WTC11 (cell line): ENCODE results near the gene CNOT6L.

ENCODE experiments used
- CREB1 ChIP-seq: sonication (generic); formaldehyde crosslinking; IDR thresholded peaks from 2 replicates; pipeline ENCODE4 v1.8.0; 2023; ENCODE audit warnings: mild to moderate bottlenecking, missing genetic modification reagents
- CTCF ChIP-seq: fragments of 200-600 bp; IDR thresholded peaks from 2 replicates; pipeline ENCODE4 v1.8.0; 2022; ENCODE audit warnings: antibody characterized with exemption
- E2F1 ChIP-seq: sonication (generic); formaldehyde crosslinking; IDR thresholded peaks from 2 replicates; pipeline ENCODE4 v1.8.0; 2022; ENCODE audit warnings: mild to moderate bottlenecking, missing genetic modification reagents
- HMGXB4 ChIP-seq: sonication (generic); formaldehyde crosslinking; IDR thresholded peaks from 2 replicates; pipeline ENCODE4 v1.8.1; 2023; ENCODE audit warnings: mild to moderate bottlenecking, moderate library complexity, missing genetic modification reagents
- JUN ChIP-seq: sonication (generic); formaldehyde crosslinking; IDR thresholded peaks from 2 replicates; pipeline ENCODE4 v1.8.0; 2023; ENCODE audit warnings: mild to moderate bottlenecking, missing genetic modification reagents
- MAX ChIP-seq: sonication (generic); formaldehyde crosslinking; IDR thresholded peaks from 2 replicates; pipeline ENCODE4 v1.8.0; 2022; ENCODE audit warnings: mild to moderate bottlenecking, missing genetic modification reagents
- SMAD4 ChIP-seq: sonication (generic); formaldehyde crosslinking; IDR thresholded peaks from 2 replicates; pipeline ENCODE4 v1.8.0; 2022; ENCODE audit warnings: mild to moderate bottlenecking, missing genetic modification reagents
- SP1 ChIP-seq: sonication (generic); formaldehyde crosslinking; conservative IDR thresholded peaks from 2 replicates; pipeline ENCODE4 v1.8.1; 2022; ENCODE audit warnings: missing genetic modification reagents
- TEAD4 ChIP-seq: sonication (generic); formaldehyde crosslinking; IDR thresholded peaks from 2 replicates; pipeline ENCODE4 v1.8.0; 2022; ENCODE audit warnings: mild to moderate bottlenecking, missing genetic modification reagents
- USF1 ChIP-seq: sonication (generic); formaldehyde crosslinking; IDR thresholded peaks from 2 replicates; pipeline ENCODE4 v1.8.0; 2022; ENCODE audit warnings: mild to moderate bottlenecking, missing genetic modification reagents
- ZMAT4 ChIP-seq: fragments of 250-450 bp; sonication (Bioruptor Pico); IDR thresholded peaks from 2 replicates; pipeline ENCODE4 v1.9.0; 2021; ENCODE audit warnings: mild to moderate bottlenecking
- ZNF671 ChIP-seq: fragments of 250-450 bp; sonication (Bioruptor Pico); IDR thresholded peaks from 2 replicates; pipeline ENCODE4 v1.8.0; 2021; ENCODE audit warnings: mild to moderate bottlenecking

GRCh38 chr4:77711469-77711868 is 107.7 kb downstream of the CNOT6L start:
- TF ChIP-seq CTCF, result no peak
- no peak for TF ChIP-seq MAX (CRISPR knock-in tag)
- no peak for TF ChIP-seq ZMAT4
- no peak for TF ChIP-seq JUN (CRISPR knock-in tag)
- TF ChIP-seq USF1 (CRISPR knock-in tag), result no peak
- TF ChIP-seq E2F1 (CRISPR knock-in tag), result no peak
- no peak for TF ChIP-seq CREB1 (CRISPR knock-in tag)
- TF ChIP-seq TEAD4 (CRISPR knock-in tag), result no peak
- TF ChIP-seq SP1 (CRISPR knock-in tag), result no peak
- no peak for TF ChIP-seq ZNF671 (CRISPR knock-in tag)
- no peak for TF ChIP-seq HMGXB4
- no peak for TF ChIP-seq SMAD4 (CRISPR knock-in tag)
